NCI-H446 treated with DMSO at 0.1 percent for 48 hours (cell line): ENCODE data around the gene GUK1.
"Not testable (repeated sequence)": the region's sequence is repeated elsewhere in the genome, so short reads cannot be mapped to it uniquely, and the experiment has no call there.

Source experiments
- DNase-seq: peaks from one replicate; lab custom pipeline; 2025; lab: John Stamatoyannopoulos, UW

The GUK1 gene

DNA sequence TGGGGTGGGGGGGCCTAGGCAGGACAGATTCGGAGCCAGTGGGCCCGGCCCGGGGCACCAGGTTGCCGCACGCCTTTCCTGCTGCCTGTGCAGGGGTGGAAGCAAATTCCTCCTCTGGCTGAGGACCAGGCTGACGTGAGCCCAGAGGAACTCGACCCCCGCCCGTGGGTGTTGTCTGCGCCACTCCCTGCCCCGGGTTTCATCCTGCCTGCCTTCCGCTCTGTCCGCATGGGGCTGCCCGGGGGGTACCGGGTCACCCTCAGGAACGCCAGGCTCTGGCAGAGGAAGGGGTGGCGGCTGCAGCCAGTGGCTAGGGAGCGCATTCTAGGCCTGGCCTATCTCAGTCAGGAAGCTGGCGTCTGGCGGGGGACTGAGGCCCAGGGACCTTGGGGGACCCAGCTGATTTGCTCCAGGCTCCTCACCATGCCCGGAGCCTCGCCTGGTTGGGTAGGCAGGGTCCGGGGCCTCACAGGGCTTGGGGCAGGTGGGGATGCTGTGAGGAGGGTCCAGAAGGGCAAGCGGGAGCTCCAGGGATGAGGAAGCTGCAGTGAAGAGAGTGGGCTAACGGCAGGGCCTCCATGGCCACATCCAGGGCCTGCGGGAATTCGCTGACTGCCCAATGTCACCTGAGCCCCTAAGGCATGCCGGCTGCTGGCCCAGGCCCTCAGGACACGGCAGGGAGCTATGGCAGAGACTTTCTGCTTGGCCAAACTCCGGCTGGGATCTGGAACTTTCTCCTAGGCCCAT, 23.1 kb downstream of the GUK1 start:
- no peak for DNase-seq

GRCh38 chr1:228163776-228164519, 23.9 kb downstream of the GUK1 start:
- no peak for DNase-seq

GRCh38 chr1:228164561-228165371, 24.7 kb downstream of the GUK1 start:
- no peak for DNase-seq

DNA sequence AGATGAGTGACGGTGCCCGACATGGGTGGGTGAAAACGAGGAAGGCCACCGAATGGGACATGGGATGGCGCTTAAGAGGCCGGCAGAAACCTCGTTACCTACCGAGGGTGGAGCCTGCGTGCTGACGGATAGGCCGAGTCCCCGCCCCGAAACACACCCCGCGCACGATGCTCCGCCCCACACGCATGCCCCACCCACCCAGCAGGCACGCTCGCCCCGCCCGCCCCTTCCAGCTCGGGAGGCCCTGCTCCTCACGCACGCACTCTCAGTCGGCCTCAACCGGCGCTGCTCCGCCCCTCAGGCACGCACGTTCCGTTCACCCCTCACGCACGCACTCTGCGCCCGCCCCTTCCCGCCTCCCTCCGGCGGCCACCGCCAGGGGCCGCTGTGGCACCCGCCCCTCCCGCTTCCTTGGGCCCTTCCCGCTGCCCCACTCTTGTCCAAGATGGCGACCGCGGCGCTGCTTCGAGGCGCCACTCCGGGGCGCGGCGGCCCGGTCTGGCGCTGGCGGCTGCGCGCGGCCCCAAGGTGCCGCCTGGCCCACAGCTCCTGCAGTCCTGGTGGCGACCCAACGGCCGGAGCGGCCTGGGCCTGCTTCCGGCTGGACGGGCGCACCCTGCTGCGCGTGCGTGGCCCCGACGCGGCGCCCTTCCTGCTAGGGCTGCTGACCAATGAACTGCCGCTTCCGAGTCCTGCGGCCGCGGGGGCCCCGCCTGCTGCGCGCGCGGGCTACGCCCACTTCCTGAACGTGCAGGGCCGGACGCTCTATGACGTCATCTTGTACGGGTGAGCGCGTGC, 25.5 kb downstream of the GUK1 start, which contains the start of gene IBA57:
TSS of gene IBA57 (plus strand) at position 433 of the 798 bp plus-strand sequence. CDS start at position 446, 13 bp downstream.
- peak; percentile 95 for DNase-seq

- DNase-seq: peak; percentile 16
Observed at GRCh38 chr1:228166170-228166936, 26.3 kb downstream of the GUK1 start.

- DNase-seq: no peak
Observed at GRCh38 chr1:228168563-228169270, 28.6 kb downstream of the GUK1 start.

DNA sequence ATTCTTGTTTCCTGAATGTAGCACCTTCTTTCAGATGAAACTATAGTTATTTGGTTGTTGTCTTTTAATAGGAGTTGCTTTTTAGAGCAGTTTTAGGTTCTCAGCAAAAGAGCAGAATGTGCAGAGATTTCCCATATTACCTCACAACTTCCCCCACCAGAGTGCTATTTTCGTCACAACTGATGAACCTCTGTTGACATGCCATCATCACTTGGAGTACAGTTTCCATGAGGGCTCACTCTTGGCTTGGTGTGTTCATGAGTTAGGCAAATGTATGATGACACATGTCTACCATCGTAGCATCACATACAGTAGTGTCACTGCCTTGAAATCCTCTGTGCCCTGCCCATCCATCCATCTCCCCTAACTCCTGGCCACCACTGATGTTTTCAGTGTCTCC, 29.3 kb downstream of the GUK1 start:
- no peak for DNase-seq

GRCh38 chr1:228170666-228171065, 30.6 kb downstream of the GUK1 start:
- DNase-seq: no peak

GRCh38 chr1:228171221-228171891, 31.3 kb downstream of the GUK1 start:
- no peak for DNase-seq

DNA sequence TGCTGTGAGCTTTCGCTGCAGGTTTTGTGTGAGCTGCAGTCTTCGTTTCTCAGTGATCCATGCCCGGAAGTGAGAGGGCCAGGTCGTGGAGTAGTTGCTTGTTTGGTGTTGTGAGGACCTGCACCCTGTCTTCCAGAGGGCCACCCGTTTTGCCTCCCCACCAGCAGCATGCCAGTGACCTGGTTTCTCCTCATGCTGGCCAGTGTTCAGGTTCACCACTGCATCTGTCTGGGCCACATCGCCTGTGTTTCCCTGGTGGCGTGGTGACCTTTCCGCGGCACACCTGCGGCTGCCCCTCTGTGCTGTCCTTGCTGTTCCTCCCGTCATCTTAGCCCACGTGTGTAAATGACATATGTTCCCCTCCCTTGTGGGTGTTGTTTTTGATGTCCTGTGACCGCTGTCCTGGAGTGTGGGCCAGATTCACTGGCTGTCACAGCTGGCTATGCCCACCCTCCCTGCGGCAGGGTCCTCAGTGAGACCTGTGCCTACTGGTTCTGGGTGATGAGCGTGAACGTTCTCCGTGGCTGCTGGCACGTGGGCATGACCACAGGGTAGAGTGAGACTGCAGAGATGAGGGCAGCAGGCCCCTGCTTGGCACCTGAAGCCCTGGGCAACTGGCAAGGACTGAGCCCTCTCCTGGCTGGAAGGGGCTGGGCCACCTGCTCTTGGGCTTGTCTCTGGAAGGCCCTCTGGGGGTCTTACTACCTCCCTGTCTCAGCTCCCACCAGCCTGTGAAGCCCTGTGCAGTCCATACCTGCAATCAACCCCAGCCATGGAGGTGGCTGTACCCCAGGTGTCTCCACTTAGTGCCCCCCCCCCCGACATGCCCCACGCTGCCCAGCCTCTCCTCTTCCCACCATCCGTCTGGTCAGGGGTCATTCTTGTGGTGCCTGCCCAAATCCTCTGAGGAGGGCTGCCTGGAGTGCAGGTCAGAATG, 32.8 kb downstream of the GUK1 start:
- DNase-seq: no peak

DNA sequence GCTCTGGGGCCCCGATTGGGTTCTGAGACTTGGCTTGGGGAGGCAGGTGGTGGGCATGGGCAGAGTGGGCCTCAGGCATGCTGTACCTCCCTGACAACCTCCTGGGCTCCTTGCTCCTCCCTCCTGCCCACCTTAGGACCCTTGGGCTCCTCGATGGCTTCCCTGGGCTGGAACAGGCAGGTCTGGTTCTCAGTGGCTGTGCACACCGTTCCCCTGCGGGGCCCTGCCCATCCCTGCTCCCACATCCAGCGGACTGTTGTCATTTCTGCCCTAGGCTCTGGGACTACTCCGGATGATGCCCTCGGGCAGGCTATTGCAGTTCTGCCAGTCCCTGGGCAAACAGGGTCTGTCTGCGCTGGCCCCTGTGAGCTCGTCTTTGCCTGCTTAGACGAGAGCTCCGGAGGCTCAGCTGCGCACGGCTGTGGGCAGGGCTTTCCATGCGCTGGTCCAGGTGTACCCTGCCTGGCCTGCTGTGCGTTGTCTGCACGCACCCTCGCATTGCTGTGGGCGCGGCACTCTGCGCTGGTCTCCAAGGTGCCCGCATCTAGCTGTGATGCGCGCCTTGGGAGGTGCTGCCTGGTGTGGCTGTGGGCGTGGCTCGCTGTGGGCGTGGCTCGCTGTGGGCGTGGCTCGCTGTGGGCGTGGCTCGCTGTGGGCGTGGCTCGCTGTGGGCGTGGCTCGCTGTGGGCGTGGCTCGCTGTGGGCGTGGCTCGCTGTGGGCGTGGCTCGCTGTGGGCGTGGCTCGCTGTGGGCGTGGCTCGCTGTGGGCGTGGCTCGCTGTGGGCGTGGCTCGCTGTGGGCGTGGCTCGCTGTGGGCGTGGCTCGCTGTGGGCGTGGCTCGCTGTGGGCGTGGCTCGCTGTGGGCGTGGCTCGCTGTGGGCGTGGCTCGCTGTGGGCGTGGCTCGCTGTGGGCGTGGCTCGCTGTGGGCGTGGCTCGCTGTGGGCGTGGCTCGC, 33.7 kb downstream of the GUK1 start:
- not testable (repeated sequence) for DNase-seq

DNA sequence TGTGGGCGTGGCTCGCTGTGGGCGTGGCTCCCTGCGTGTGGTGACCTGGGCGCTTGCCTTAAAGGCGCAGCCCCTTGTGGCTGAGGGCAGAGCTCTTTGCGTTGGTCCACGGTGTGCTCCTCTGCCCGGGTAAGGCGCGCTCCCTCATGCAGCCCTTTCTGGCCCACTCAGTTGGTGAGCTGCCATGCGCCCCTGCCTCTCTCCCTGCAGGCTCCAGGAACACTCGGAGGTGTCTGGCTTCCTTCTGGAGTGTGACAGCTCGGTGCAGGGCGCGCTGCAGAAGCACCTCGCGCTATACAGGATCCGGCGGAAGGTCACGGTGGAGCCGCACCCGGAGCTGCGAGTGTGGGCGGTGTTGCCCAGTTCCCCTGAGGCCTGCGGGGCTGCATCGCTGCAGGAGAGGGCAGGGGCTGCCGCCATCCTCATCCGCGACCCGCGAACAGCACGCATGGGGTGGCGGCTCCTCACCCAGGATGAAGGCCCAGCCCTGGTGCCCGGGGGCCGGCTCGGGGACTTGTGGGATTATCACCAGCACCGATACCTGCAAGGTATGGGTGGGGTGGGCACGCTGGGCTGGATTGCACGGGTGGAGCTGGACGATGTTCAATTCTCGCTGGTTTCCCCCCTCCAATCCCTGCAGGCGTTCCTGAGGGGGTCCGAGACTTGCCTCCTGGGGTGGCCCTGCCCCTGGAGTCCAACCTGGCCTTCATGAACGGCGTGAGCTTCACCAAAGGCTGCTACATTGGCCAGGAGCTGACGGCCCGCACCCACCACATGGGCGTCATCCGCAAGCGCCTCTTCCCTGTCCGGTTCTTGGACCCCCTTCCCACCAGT, 34.6 kb downstream of the GUK1 start:
- DNase-seq: no peak

DNA sequence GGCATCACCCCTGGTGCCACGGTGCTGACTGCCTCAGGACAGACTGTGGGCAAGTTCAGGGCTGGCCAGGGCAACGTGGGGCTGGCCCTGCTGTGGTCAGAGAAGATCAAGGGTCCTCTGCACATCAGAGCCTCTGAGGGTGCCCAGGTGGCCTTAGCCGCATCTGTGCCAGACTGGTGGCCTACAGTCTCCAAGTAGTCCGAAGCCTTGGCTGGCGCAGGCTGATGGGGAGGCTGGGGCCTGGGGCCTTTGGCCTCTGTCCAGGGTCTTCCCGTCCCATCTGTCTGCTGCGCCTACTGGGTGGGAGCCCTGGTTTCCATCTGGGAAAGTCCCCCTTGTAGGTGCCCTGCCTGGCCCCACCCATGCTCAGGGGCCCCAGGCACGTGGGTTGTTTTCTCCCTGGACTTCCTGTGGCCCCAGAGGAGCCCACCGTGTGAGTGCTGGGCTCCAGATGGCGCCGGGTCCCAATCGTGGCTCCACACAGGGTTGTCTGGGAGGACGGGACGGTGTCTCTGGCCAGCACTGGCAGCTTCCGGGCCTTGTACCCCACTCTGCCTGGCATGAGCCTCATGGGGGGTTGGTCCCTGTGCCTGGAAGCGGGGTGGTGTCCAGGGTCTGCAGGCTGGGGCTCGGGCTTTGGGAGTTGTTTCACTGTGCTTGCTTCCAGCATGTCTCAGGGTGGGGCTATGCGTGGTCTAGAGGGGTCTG, 35.4 kb downstream of the GUK1 start:
- no peak for DNase-seq

- DNase-seq: no peak
Observed at GRCh38 chr1:228176024-228176395, 35.9 kb downstream of the GUK1 start.

- DNase-seq: no peak
Observed at GRCh38 chr1:228176461-228177182, 36.5 kb downstream of the GUK1 start.
